GM19193 (cell line): ENCODE results near the gene UBXN11.

Source experiments
- POLR2A ChIP-seq: IDR thresholded peaks from 4 replicates; pipeline ENCODE4 v1.6.1; 2011; ENCODE audit not compliant: insufficient read depth, insufficient read length; ENCODE audit errors: extremely low read depth

UBXN11 gene

DNA sequence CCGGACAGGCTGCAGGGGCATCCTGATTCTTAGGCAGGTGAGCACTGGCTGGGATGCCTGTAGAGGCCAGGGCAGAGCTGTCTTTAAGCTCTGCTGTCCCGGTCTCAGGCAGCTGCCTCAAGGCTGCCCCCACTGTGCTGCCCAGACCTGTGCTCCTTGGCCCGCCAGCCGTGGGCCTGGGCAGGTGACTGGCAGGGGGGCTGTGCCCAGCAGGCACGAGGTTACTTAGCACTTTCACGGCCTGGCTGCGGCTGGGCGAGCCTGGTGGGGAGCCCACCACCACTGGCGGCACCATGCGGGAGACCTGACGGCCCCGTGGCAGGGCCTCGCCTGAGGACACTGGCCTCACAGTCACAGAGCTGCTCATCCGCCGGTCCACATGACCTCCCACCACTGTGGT is 39.3 kb upstream of the UBXN11 start:
- TF ChIP-seq POLR2A: no peak

- TF ChIP-seq POLR2A: no peak
Observed at GRCh38 chr1:26344147-26344920, 37.9 kb upstream of the UBXN11 start.

DNA sequence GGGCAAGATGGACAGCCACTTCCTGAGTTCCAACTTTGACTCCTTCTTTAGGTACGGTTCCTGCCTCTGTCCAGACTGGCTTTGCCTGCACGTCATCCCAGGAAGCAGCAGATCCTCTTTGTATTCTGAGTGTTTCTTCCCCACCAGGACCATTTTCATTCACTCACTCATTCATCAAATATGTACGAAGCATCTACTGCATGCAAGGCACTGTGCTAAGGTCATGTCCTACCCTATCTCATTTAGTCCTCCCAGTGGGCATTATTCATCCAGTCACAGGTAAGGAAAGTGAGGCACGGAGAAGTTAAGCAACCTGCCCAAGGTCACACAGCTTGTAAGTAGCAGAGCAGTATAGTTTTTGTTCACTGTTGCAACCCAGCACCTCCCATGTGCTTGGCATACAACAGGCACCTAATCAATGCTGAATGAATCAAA is 33.6 kb upstream of the UBXN11 start:
- TF ChIP-seq POLR2A: no peak

DNA sequence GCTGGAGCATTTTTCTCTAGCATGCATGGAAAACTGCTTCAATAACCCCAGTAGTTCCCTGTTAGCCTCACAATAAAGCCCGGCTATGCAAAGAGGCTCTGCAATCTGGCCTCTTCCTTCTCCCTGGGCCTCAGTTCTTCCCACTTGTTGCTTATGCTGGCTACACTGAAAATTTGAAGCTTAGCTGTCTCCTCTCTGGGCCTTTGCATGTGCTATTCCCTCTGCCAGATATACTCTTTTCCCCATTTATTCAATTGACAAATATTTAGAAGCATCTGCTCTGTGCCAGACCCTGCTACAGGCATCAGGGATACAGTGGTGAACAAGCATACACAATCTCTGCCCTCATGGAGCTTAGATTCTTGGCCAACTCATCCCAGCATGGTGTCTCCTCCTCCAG is 32.2 kb upstream of the UBXN11 start:
- TF ChIP-seq POLR2A: no peak

GRCh38 chr1:26337625-26338024 is 31.2 kb upstream of the UBXN11 start:
- TF ChIP-seq POLR2A: no peak

DNA sequence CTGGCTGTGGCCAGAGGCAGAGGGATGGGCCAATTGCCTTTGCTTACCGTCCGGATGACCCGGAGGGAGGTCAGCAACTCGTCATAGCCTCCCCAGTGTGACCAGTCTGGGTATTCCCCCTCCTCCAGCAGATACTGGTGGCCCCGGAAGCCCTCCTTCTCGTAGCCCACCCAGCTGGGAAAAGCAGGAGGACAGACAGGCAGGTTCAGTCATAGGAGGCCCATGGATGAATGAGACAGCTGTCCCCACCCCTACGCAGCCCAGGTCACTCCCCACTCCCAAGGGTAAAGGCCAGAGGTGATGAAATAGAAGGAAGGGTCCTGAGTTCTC is 30.7 kb upstream of the UBXN11 start:
- TF ChIP-seq POLR2A: no peak

GRCh38 chr1:26336477-26337205 is 30.2 kb upstream of the UBXN11 start:
- no peak for TF ChIP-seq POLR2A

DNA sequence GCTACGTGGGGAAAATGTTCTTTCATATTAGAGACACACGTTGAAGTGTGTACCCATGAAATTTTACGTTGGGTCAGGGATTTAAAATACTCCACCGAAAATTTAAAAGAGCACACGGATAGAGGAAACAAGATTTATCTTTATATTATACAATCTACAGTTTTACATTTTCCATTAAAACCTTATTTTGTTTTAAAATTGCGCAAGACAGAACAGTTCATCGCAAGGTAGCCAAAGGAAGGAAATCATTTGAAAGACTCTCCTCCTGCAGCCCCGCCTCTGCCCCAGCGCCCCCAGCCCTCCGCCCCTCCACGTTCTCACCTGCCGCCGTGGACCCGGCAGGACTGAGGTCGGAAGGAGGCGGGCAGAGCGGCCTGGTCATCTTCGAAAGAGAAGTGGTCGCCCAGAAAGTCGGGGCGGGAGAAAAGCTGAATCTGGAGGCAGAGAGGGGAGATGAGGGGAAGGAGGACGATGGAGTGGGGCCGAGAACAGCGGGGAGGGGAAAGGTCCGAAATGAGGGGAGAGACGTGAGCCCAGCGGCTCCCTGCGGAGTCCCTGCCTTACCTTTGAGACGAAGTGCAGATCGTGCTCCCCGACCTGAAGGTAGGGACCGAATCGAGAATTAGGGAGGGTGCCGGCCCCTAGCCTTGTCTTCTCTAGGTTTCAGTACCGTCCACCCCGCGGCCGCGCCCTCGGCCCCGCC is 29.5 kb upstream of the UBXN11 start:
- no peak for TF ChIP-seq POLR2A

DNA sequence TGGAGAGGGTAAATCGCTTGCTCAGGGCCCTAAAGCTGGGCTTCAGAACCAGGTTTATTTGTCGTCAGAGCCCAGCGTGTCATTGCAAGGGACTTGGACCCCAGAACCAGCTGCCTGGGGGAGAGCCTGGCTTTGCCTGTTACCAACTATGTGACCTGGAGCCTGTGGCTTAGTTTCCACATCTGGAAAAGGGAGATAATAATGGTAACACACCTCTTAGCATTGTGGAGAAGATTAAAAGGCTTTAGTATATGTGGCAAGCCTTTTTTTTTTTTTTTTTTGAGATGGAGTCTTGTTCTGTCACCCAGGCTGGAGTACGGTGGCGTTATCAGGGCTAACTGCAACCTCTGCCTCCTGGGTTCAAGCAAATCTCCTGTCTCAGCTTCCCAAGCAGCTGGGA is 23.8 kb upstream of the UBXN11 start:
- no peak for TF ChIP-seq POLR2A

DNA sequence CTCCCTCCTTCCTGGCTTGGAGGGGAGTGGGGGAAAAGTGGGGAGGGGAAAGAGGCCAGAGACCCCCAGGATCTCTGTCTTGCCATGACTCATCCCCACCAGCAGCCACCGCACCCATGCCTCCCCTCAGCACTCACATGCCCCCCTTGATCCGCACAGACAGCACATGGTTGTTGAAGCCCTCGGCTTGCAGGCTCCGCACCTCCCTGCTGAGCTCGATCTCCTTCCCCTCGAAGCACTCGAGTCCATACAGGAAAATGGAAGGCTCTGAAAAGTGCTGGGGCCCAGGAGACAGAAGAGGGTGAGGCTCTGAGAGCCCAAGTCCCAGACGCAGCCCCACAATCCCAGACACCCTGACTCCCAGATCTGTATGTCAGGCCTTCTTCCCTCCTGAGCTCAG is 22.2 kb upstream of the UBXN11 start:
- no peak for TF ChIP-seq POLR2A

DNA sequence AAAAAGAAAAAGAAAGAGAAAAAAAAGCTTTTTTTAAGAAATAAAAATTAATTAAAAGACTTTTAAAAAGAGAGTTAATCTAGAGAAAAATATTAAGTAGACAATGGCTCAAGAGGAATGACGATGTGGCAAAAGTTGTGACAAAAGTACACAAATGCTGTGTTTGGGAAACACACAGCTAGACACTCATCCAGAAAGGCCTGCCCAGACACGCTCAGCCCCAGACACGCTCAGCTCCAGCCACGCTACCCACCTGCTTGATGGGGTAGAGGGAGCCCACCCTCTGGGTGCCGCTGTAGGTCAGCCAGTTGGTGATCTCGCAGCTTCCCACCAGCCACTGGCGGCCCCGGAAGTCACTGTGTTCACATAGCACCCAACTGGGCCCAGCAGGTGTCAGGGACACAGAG is 21.5 kb upstream of the UBXN11 start:
- TF ChIP-seq POLR2A: no peak

- no peak for TF ChIP-seq POLR2A
Observed at GRCh38 chr1:26324550-26324949, 18.1 kb upstream of the UBXN11 start.

DNA sequence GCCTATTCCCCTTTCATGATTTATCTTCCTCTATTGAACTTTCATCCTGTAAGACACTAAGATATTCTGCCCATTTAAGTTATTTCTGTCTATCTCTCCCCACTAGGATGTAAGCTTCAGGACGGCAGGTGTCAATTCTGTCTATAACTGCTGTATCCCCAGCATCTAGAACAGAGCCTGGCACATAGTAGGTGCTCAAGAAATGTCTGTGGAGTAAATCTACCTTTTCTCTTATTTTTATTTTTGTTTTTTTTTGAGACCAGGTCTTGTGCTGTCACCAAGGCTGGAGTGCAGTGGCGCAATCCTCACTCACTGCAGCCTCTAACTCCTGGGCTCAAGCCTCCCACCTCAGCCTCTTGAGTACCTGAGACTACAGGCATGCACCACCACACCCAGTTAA is 16.9 kb upstream of the UBXN11 start:
- no peak for TF ChIP-seq POLR2A

GRCh38 chr1:26322042-26322331 is 15.6 kb upstream of the UBXN11 start:
- TF ChIP-seq POLR2A: no peak

GRCh38 chr1:26321315-26322041 is 15.0 kb upstream of the UBXN11 start:
- TF ChIP-seq POLR2A: no peak
